Vagina (tissue), 2 donors: Measurements from ENCODE around the gene RASA3.

Experiments used
- POLR2A ChIP-seq, 2 donors: fragments of 450-650 bp; IDR thresholded peaks; one replicate each; pipeline ENCODE4 v1.6.1; 2017; ENCODE audit warnings: antibody characterized with exemption in 2 of 2, mild to moderate bottlenecking in 2 of 2, moderate library complexity in 2 of 2
- TF ChIP-seq, protein P1 (sequence below), 3 experiments: fragments of 450-650 bp in 2 of 3; fragments of 200-600 bp in 1 of 3; sonication (generic) in 1 of 3; IDR thresholded peaks; one replicate each; pipeline ENCODE4 v1.5.1; 2017 to 2019; ENCODE audit warnings: antibody characterized with exemption in 3 of 3, mild to moderate bottlenecking in 2 of 3, moderate library complexity in 2 of 3

DNA sequence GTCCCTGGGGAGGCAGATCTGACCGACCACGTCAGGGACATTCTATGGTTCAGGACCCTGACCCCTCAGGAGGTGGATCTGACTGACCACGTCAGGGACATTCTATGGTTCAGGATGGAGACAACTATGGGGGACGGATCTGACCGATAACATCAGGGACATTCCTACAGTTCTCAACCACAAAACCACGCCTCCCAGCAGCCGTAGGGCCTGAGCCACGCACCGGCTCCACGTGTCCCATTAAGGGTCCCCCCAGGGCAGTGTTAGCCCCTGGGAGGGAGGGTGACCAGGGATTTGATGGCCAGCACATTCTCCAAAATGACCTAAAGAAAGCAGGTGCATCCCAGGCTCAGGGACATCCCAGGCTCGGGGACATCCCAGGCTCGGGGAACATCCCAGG is 109.5 kb downstream of the RASA3 start:
- TF ChIP-seq POLR2A (IDR thresholded peaks at IDR 0.05): no peak
- TF ChIP-seq, protein P1, sequence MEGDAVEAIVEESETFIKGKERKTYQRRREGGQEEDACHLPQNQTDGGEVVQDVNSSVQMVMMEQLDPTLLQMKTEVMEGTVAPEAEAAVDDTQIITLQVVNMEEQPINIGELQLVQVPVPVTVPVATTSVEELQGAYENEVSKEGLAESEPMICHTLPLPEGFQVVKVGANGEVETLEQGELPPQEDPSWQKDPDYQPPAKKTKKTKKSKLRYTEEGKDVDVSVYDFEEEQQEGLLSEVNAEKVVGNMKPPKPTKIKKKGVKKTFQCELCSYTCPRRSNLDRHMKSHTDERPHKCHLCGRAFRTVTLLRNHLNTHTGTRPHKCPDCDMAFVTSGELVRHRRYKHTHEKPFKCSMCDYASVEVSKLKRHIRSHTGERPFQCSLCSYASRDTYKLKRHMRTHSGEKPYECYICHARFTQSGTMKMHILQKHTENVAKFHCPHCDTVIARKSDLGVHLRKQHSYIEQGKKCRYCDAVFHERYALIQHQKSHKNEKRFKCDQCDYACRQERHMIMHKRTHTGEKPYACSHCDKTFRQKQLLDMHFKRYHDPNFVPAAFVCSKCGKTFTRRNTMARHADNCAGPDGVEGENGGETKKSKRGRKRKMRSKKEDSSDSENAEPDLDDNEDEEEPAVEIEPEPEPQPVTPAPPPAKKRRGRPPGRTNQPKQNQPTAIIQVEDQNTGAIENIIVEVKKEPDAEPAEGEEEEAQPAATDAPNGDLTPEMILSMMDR (IDR thresholded peaks at IDR 0.05): no peak
